Fibroblast of lung (primary cell): Measurements from ENCODE around the gene SYT17. TPM values are rescaled to one million over a fixed set of nuclear protein-coding genes. Genes with fewer than 3 reads are reported as not detected.

Experiments used
- DNase-seq, 2 donors: peaks; one replicate each; pipeline versions ENCODE4 v3.0.0 to v3.0.0-alpha.2; 2010; ENCODE audit warnings: low read depth in 2 of 2
- H2AFZ ChIP-seq: 2 replicates; pipeline ENCODE4 v1.5.1; 2012; ENCODE audit warnings: low read length, control low read depth, inconsistent platforms
- H3K27ac ChIP-seq: 2 replicates; pipeline ENCODE4 v1.5.1; 2011; ENCODE audit warnings: low read length, control low read depth; ENCODE audit not compliant: insufficient read depth
- H3K27me3 ChIP-seq: 2 replicates; pipeline ENCODE4 v1.5.1; 2011; ENCODE audit warnings: mild to moderate bottlenecking, low read length; ENCODE audit not compliant: control insufficient read depth, insufficient read depth
- H3K36me3 ChIP-seq: 2 replicates; pipeline ENCODE4 v1.5.1; 2011; ENCODE audit warnings: low read length; ENCODE audit not compliant: control insufficient read depth, insufficient read depth
- H3K4me1 ChIP-seq: 2 replicates; pipeline ENCODE4 v1.5.1; 2011; ENCODE audit warnings: low read length; ENCODE audit not compliant: control insufficient read depth, insufficient read depth; ENCODE audit errors: extremely low read depth
- H3K4me2 ChIP-seq: 2 replicates; pipeline ENCODE4 v1.5.1; 2011; ENCODE audit warnings: low read length, control low read depth; ENCODE audit not compliant: insufficient read depth; ENCODE audit errors: extremely low read depth
- H3K4me3 ChIP-seq, 4 experiments: fragments of 200-600 bp in 1 of 4; sonication (generic) in 1 of 4; replicated peaks in 1 of 4; 2 replicates each; pipeline ENCODE4 v1.5.1; 2011 to 2016; ENCODE audit warnings: low read length in 4 of 4, low read depth in 3 of 4, mild to moderate bottlenecking in 3 of 4, control low read depth in 2 of 4, inconsistent platforms in 1 of 4, mixed read lengths in 1 of 4; ENCODE audit not compliant: insufficient read depth in 1 of 4; ENCODE audit errors: control extremely low read depth in 1 of 4
- H3K79me2 ChIP-seq: 2 replicates; pipeline ENCODE4 v1.5.1; 2012; ENCODE audit warnings: mild to moderate bottlenecking, low read length, inconsistent platforms; ENCODE audit not compliant: control insufficient read depth, insufficient read depth
- H3K9ac ChIP-seq: 2 replicates; pipeline ENCODE4 v1.5.1; 2011; ENCODE audit warnings: mild to moderate bottlenecking, low read length, control low read depth; ENCODE audit not compliant: insufficient read depth
- H3K9me3 ChIP-seq: 2 replicates; pipeline ENCODE4 v1.5.1; 2012; ENCODE audit warnings: low read depth, low read length; ENCODE audit not compliant: control insufficient read depth, insufficient read depth
- H4K20me1 ChIP-seq: 2 replicates; pipeline ENCODE4 v1.5.1; 2011; ENCODE audit warnings: low read length; ENCODE audit not compliant: control insufficient read depth, insufficient read depth; ENCODE audit errors: extremely low read depth
- CTCF ChIP-seq, 2 donors: IDR thresholded peaks in 1 of 2; conservative IDR thresholded peaks in 1 of 2; 1 replicate in 1 of 2; 2 replicates in 1 of 2; pipeline ENCODE4 v1.5.1; 2011 to 2012; ENCODE audit warnings: low read length in 2 of 2, control low read depth in 1 of 2, inconsistent platforms in 1 of 2, low read depth in 1 of 2, mild to moderate bottlenecking in 1 of 2
- EZH2 ChIP-seq: IDR thresholded peaks from 2 replicates; pipeline ENCODE4 v1.5.1; 2012; ENCODE audit warnings: low read length, control low read depth, mild to moderate bottlenecking; ENCODE audit errors: missing control alignments
- polyA plus RNA-seq, 2 donors: library from polyadenylated mRNA; depleted of rRNA in 1 of 2; stranded (reverse) in 1 of 2; unstranded in 1 of 2; fragments of >200 nt; gene quantifications; 2 replicates each; pipeline ENCODE4 v1.2.1, GENCODE V29; 2011 to 2012; ENCODE audit warnings: missing spikeins in 1 of 2
- total RNA-seq: library from RNA; depleted of rRNA; stranded (reverse); fragments of >200 nt; gene quantifications from 2 replicates; pipeline ENCODE4 v1.2.1, GENCODE V29; 2014

SYT17 gene
- total and polyA plus RNA-seq, 2 donors (not counting 1 experiment from before 2014, with no cell fraction given), result 0.33 TPM; not detected in 1

DNA sequence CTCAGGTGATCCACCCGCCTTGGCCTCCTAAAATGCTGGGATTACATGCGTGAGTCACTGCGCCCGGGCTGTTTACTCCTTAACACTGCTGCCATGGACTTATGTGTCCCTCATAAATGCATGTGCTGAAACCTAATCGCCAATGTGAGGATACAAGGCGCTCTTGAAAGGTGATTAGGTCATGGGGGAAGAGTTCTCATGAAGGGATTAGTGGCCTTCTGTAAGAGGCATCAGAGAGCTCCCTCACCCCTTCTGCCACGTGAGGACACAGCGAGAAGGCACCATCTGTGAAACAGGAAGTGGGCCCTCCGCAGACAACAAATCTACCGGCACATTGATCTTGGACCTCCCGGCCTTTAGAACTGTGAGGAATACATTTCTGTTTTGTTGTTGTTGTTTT is 35.1 kb upstream of the SYT17 start:
- Histone ChIP-seq H3K27me3 (no peaks in the 10 kb centered on the region), H3K36me3 (no peaks in the 10 kb centered on the region), H3K4me1 (peaks cover 28% of the 10 kb centered on the region), H3K4me3 (no peak overlapping the region), H3K9me3 (no peaks in the 10 kb centered on the region), H3K79me2 (no peaks in the 10 kb centered on the region), H4K20me1 (no peaks in the 10 kb centered on the region), H3K4me2 (no peak overlapping the region), H2AFZ (no peak overlapping the region), H3K27ac (no peak overlapping the region), H3K9ac (no peak overlapping the region)
- DNase-seq, result no peak
- TF ChIP-seq CTCF (conservative IDR thresholded peaks at IDR 0.05 in 1 of 2, IDR thresholded peaks at IDR 0.05 in 1 of 2; ENCODE audit: low read depth in 1 of 2, low read length in 2 of 2) (no peak), EZH2 (no peak)

DNA sequence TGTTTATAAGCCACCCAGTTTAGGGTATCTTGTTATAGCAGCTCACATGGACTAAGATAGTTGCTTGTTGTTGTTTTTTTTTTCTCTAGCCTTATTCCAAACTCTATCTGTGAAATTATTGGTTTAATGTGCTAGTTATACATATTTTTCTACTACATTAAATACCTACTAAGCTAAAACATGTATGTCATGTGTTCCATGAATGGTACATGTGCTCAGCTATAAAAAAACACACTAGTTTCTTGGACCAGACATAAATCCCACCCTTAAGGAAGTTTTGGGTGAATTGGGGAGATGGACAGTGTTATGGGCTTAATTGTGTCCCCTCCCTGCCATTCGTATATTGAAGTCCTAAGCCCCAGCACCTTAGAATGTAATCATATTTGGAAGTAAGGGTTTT is 34.4 kb upstream of the SYT17 start:
- Histone ChIP-seq H2AFZ (no peak overlapping the region), H3K4me3 (no peak overlapping the region), H3K79me2 (no peaks in the 10 kb centered on the region), H4K20me1 (no peaks in the 10 kb centered on the region), H3K4me1 (peaks cover 31% of the 10 kb centered on the region), H3K9me3 (no peaks in the 10 kb centered on the region), H3K27ac (no peak overlapping the region), H3K36me3 (no peaks in the 10 kb centered on the region), H3K9ac (no peak overlapping the region), H3K27me3 (no peaks in the 10 kb centered on the region), H3K4me2 (no peak overlapping the region)
- no peak for DNase-seq
- TF ChIP-seq EZH2 (no peak), CTCF (conservative IDR thresholded peaks at IDR 0.05 in 1 of 2, IDR thresholded peaks at IDR 0.05 in 1 of 2; ENCODE audit: low read depth in 1 of 2, low read length in 2 of 2) (no peak)

GRCh38 chr16:19135201-19135842 is 32.7 kb upstream of the SYT17 start:
- Histone ChIP-seq H3K4me2 (no peak overlapping the region), H3K27ac (no peak overlapping the region), H4K20me1 (no peaks in the 10 kb centered on the region), H3K4me3 (no peak overlapping the region), H3K36me3 (no peaks in the 10 kb centered on the region), H3K27me3 (no peaks in the 10 kb centered on the region), H3K79me2 (no peaks in the 10 kb centered on the region), H2AFZ (no peak overlapping the region), H3K9ac (no peak overlapping the region), H3K9me3 (no peaks in the 10 kb centered on the region), H3K4me1 (peaks cover 31% of the 10 kb centered on the region)
- no peak for DNase-seq
- TF ChIP-seq CTCF (conservative IDR thresholded peaks at IDR 0.05 in 1 of 2, IDR thresholded peaks at IDR 0.05 in 1 of 2; ENCODE audit: low read depth in 1 of 2, low read length in 2 of 2) (no peak), EZH2 (no peak)
